ENCODE measurements around the gene SP1. TPM values are rescaled to one million over a fixed set of nuclear protein-coding genes. Genes with fewer than 3 reads are reported as not detected.

SP1 gene
- total RNA-seq, 1 experiment from 2014 or later, result 72.9 TPM

GRCh38 chr12:53346491-53346890 lies 33.5 kb upstream of the SP1 start:
- no peak overlapping the region for H3K4me3 Mint-ChIP-seq (ENCODE audit: unreplicated experiment)
- H3K36me3 Mint-ChIP-seq (ENCODE audit: insufficient read depth, unreplicated experiment), result no peaks in the 10 kb centered on the region
- no peak for DNase-seq (ENCODE audit: unreplicated experiment)
- intact Hi-C loops (cut with micrococcal nuclease), result no loop called here
- H3K27me3 Mint-ChIP-seq (ENCODE audit: insufficient read depth, unreplicated experiment), result no peaks in the 10 kb centered on the region
- TF ChIP-seq CTCF (IDR thresholded peaks at IDR 0.05; ENCODE audit: unreplicated experiment), result no peak
- no peak overlapping the region for H3K27ac Mint-ChIP-seq (ENCODE audit: low read depth, unreplicated experiment)
- no peaks in the 10 kb centered on the region for H3K9me3 Mint-ChIP-seq (ENCODE audit: unreplicated experiment)
- ChIA-PET CTCF (interaction anchor here (0.7 to 8.4 kb wide), 6 partner anchors 11 to 75 kb away, joined by 4 to 92 read pairs (median 14); partner anchors contain the start of gene AAAS), POLR2A (interaction anchor here (1.0 to 6.4 kb wide), 3 partner anchors 19 to 35 kb away, joined by 4 to 49 read pairs (median 7); partner anchors contain the start of genes AAAS and SP1)
- peaks cover 7% of the 10 kb centered on the region for H3K4me1 Mint-ChIP-seq (ENCODE audit: insufficient read depth, unreplicated experiment)
- no TSS peak for BruUV-seq (replicated peaks)

- no peaks in the 10 kb centered on the region for H3K36me3 Mint-ChIP-seq (ENCODE audit: insufficient read depth, unreplicated experiment)
- no TSS peak for BruUV-seq (replicated peaks)
- no peaks in the 10 kb centered on the region for H3K27me3 Mint-ChIP-seq (ENCODE audit: insufficient read depth, unreplicated experiment)
- ChIA-PET CTCF (interaction anchor here (0.7 to 8.4 kb wide), 6 partner anchors 9 to 67 kb away, joined by 3 to 92 read pairs (median 3); partner anchors contain the start of gene AAAS), POLR2A (interaction anchor here (0.6 to 6.4 kb wide), 6 partner anchors 22 to 115 kb away, joined by 3 to 49 read pairs (median 5); partner anchors contain the start of genes AAAS and SP1)
- no peaks in the 10 kb centered on the region for H3K9me3 Mint-ChIP-seq (ENCODE audit: unreplicated experiment)
- DNase-seq (ENCODE audit: unreplicated experiment), result no peak
- H3K27ac Mint-ChIP-seq (ENCODE audit: low read depth, unreplicated experiment), result no peak overlapping the region
- intact Hi-C loops (cut with micrococcal nuclease), result no loop called here
- no peak overlapping the region for H3K4me3 Mint-ChIP-seq (ENCODE audit: unreplicated experiment)
- peaks cover 12% of the 10 kb centered on the region for H3K4me1 Mint-ChIP-seq (ENCODE audit: insufficient read depth, unreplicated experiment)
- TF ChIP-seq CTCF (IDR thresholded peaks at IDR 0.05; ENCODE audit: unreplicated experiment), result no peak
Measured at GRCh38 chr12:53347905-53348304, 32.1 kb upstream of the SP1 start.

- DNase-seq (ENCODE audit: unreplicated experiment), result peak; percentile 91
- Mint-ChIP-seq H3K9me3 (ENCODE audit: unreplicated experiment) (no peaks in the 10 kb centered on the region), H3K4me3 (ENCODE audit: unreplicated experiment) (no peak overlapping the region), H3K36me3 (ENCODE audit: insufficient read depth, unreplicated experiment) (no peaks in the 10 kb centered on the region), H3K4me1 (ENCODE audit: insufficient read depth, unreplicated experiment) (peaks cover 15% of the 10 kb centered on the region), H3K27me3 (ENCODE audit: insufficient read depth, unreplicated experiment) (no peaks in the 10 kb centered on the region), H3K27ac (ENCODE audit: low read depth, unreplicated experiment) (peak overlapping the region; percentile 4)
- TF ChIP-seq CTCF (IDR thresholded peaks at IDR 0.05; ENCODE audit: unreplicated experiment), result peak; percentile 76
- POLR2A ChIA-PET, result interaction anchor here (0.6 to 4.4 kb wide), 17 partner anchors 14 to 127 kb away, joined by 3 to 65 read pairs (median 5); partner anchors contain the start of genes AAAS, PRR13 and SP1
- CTCF ChIA-PET, result interaction anchor here (0.5 to 6.9 kb wide), 42 partner anchors 10 to 1209 kb away, joined by 3 to 160 read pairs (median 4); partner anchors contain the start of genes AAAS, AMHR2, PFDN5 and PRR13
- no TSS peak for BruUV-seq (replicated peaks)
- intact Hi-C loops (cut with micrococcal nuclease), result loop anchor here (1.0 to 2.0 kb wide), 4 partner anchors 30 to 156 kb away; no protein-coding TSS in a partner anchor
Measured at GRCh38 chr12:53352331-53353256, 27.4 kb upstream of the SP1 start.

- CTCF ChIA-PET, result interaction anchor here (0.5 to 6.9 kb wide), 17 partner anchors 9 to 299 kb away, joined by 3 to 160 read pairs (median 13); partner anchors contain the start of genes AMHR2 and SP1
- Mint-ChIP-seq H3K36me3 (ENCODE audit: insufficient read depth, unreplicated experiment) (no peaks in the 10 kb centered on the region), H3K27me3 (ENCODE audit: insufficient read depth, unreplicated experiment) (no peaks in the 10 kb centered on the region), H3K4me3 (ENCODE audit: unreplicated experiment) (no peak overlapping the region), H3K4me1 (ENCODE audit: insufficient read depth, unreplicated experiment) (peaks cover 15% of the 10 kb centered on the region), H3K27ac (ENCODE audit: low read depth, unreplicated experiment) (no peak overlapping the region), H3K9me3 (ENCODE audit: unreplicated experiment) (no peaks in the 10 kb centered on the region)
- DNase-seq (ENCODE audit: unreplicated experiment), result no peak
- BruUV-seq (replicated peaks), result no TSS peak
- intact Hi-C loops (cut with micrococcal nuclease), result loop anchor here (2.0 kb wide), 1 partner anchor 60 kb away; no protein-coding TSS in a partner anchor
- TF ChIP-seq CTCF (IDR thresholded peaks at IDR 0.05; ENCODE audit: unreplicated experiment), result no peak
- POLR2A ChIA-PET, result interaction anchor here (1.4 to 4.4 kb wide), 9 partner anchors 13 to 101 kb away, joined by 4 to 65 read pairs (median 10); partner anchors contain the start of genes AAAS and SP1
Measured at GRCh38 chr12:53353257-53353655, 26.7 kb upstream of the SP1 start.
